H9 (cell line): ENCODE results near the gene DGCR2. TPM values are rescaled to one million over a fixed set of nuclear protein-coding genes. Genes with fewer than 3 reads are reported as not detected.

Source experiments
- DNase-seq: peaks from one replicate; pipeline ENCODE4 v3.0.0-alpha.2; 2017
- H2AFZ ChIP-seq: one replicate; pipeline ENCODE4 v1.6.1; 2013; ENCODE audit warnings: mild to moderate bottlenecking, low read length, control low read depth, moderate library complexity
- H2AK5ac ChIP-seq: 2 replicates; pipeline ENCODE4 v1.6.1; 2013; ENCODE audit warnings: low read length, control low read depth, mixed read lengths; ENCODE audit not compliant: insufficient read length
- H2BK120ac ChIP-seq: one replicate; pipeline ENCODE4 v1.6.1; 2013; ENCODE audit warnings: low read depth, mild to moderate bottlenecking, low read length, control low read depth, inconsistent platforms; ENCODE audit not compliant: poor library complexity, severe bottlenecking
- H2BK12ac ChIP-seq: 2 replicates; pipeline ENCODE4 v1.6.1; 2013; ENCODE audit warnings: low read length, control low read depth, mixed read lengths, low read depth; ENCODE audit not compliant: insufficient read length
- H2BK15ac ChIP-seq: 2 replicates; pipeline ENCODE4 v1.6.1; 2013; ENCODE audit warnings: low read depth, low read length, control low read depth
- H2BK20ac ChIP-seq: one replicate; pipeline ENCODE4 v1.6.1; 2013; ENCODE audit warnings: low read depth, mild to moderate bottlenecking, low read length, control low read depth, inconsistent platforms; ENCODE audit not compliant: poor library complexity, severe bottlenecking
- H2BK5ac ChIP-seq: 2 replicates; pipeline ENCODE4 v1.6.1; 2013; ENCODE audit warnings: low read length, control low read depth, mixed read lengths; ENCODE audit not compliant: insufficient read length
- H3K14ac ChIP-seq: 2 replicates; pipeline ENCODE4 v1.6.1; 2013; ENCODE audit warnings: low read length, control low read depth; ENCODE audit not compliant: insufficient read depth
- H3K18ac ChIP-seq: 2 replicates; pipeline ENCODE4 v1.6.1; 2013; ENCODE audit warnings: low read depth, mild to moderate bottlenecking, mixed read lengths, low read length, control low read depth; ENCODE audit not compliant: insufficient read length
- H3K23ac ChIP-seq: 2 replicates; pipeline ENCODE4 v1.6.1; 2013; ENCODE audit warnings: low read length, control low read depth, mixed read lengths, low read depth; ENCODE audit not compliant: insufficient read length
- H3K23me2 ChIP-seq: 2 replicates; pipeline ENCODE4 v1.6.1; 2013; ENCODE audit warnings: low read depth, mild to moderate bottlenecking, mixed read lengths, low read length, control low read depth; ENCODE audit not compliant: insufficient read length, poor library complexity, severe bottlenecking
- H3K27ac ChIP-seq: 2 replicates; pipeline ENCODE4 v1.5.1; 2013; ENCODE audit warnings: low read length, control low read depth, mixed read lengths, low read depth; ENCODE audit not compliant: insufficient read length
- H3K27me3 ChIP-seq: 2 replicates; pipeline ENCODE4 v1.6.1; 2013; ENCODE audit warnings: low read length, control low read depth, inconsistent platforms; ENCODE audit not compliant: insufficient read depth
- H3K4ac ChIP-seq: 2 replicates; pipeline ENCODE4 v1.6.1; 2013; ENCODE audit warnings: low read depth, mild to moderate bottlenecking, control low read depth, inconsistent platforms, low read length, moderate library complexity
- H3K4me1 ChIP-seq: 2 replicates; pipeline ENCODE4 v1.6.1; 2013; ENCODE audit warnings: low read length, control low read depth, inconsistent platforms; ENCODE audit not compliant: insufficient read depth
- H3K4me2 ChIP-seq: 2 replicates; pipeline ENCODE4 v1.6.1; 2013; ENCODE audit warnings: low read length, control low read depth, mixed read lengths; ENCODE audit not compliant: insufficient read length, insufficient read depth
- H3K56ac ChIP-seq: 2 replicates; pipeline ENCODE4 v1.6.1; 2013; ENCODE audit warnings: low read depth, mild to moderate bottlenecking, mixed read lengths, low read length, control low read depth; ENCODE audit not compliant: insufficient read length
- H3K79me1 ChIP-seq: 2 replicates; pipeline ENCODE4 v1.6.1; 2013; ENCODE audit warnings: low read depth, mild to moderate bottlenecking, moderate library complexity, low read length, control low read depth, inconsistent platforms; ENCODE audit not compliant: insufficient read depth, poor library complexity, severe bottlenecking
- H3K79me2 ChIP-seq: 2 replicates; pipeline ENCODE4 v1.6.1; 2013; ENCODE audit warnings: low read length, control low read depth, inconsistent platforms; ENCODE audit not compliant: insufficient read depth
- H3K9ac ChIP-seq: 2 replicates; pipeline ENCODE4 v1.6.1; 2013; ENCODE audit warnings: low read length, control low read depth, mixed read lengths; ENCODE audit not compliant: insufficient read length; ENCODE audit errors: extremely low read depth
- H3K9me3 ChIP-seq: one replicate; pipeline ENCODE4 v1.6.1; 2013; ENCODE audit warnings: low read depth, low read length, inconsistent platforms; ENCODE audit not compliant: control insufficient read depth
- H3T11ph ChIP-seq: one replicate; pipeline ENCODE4 v1.6.1; 2013; ENCODE audit warnings: mild to moderate bottlenecking, low read length, control low read depth, inconsistent platforms
- H4K20me1 ChIP-seq: one replicate; pipeline ENCODE4 v1.6.1; 2013; ENCODE audit not compliant: control insufficient read depth, insufficient read length, insufficient read depth
- H4K5ac ChIP-seq: 2 replicates; pipeline ENCODE4 v1.6.1; 2013; ENCODE audit warnings: low read depth, mild to moderate bottlenecking, mixed read lengths, low read length, control low read depth; ENCODE audit not compliant: insufficient read length
- H4K8ac ChIP-seq: replicated peaks from 2 replicates; pipeline ENCODE4 v1.6.1; 2013; ENCODE audit warnings: low read length, control low read depth, mixed read lengths, low read depth; ENCODE audit not compliant: insufficient read length
- H4K91ac ChIP-seq: 2 replicates; pipeline ENCODE4 v1.6.1; 2013; ENCODE audit warnings: low read depth, mild to moderate bottlenecking, moderate library complexity, mixed read lengths, low read length, control low read depth; ENCODE audit not compliant: insufficient read length
- H3K27ac Mint-ChIP-seq, 3 experiments: 2 replicates in 2 of 3; 3 replicates in 1 of 3; pipeline ENCODE4 v1.8.0; 2020 to 2021; ENCODE audit warnings: mixed read lengths in 3 of 3, mild to moderate bottlenecking in 1 of 3, moderate library complexity in 1 of 3
- H3K27me3 Mint-ChIP-seq: 2 replicates; pipeline ENCODE4 v1.8.0; 2021; ENCODE audit warnings: low read depth, mild to moderate bottlenecking, moderate library complexity, mixed read lengths
- H3K36me3 Mint-ChIP-seq, 3 experiments: 2 replicates in 2 of 3; 3 replicates in 1 of 3; pipeline ENCODE4 v1.8.0; 2020 to 2021; ENCODE audit warnings: low read depth in 3 of 3, mixed read lengths in 3 of 3; ENCODE audit not compliant: insufficient read depth in 1 of 3
- H3K4me1 Mint-ChIP-seq, 2 experiments: 2 replicates each; pipeline ENCODE4 v1.8.0; 2020; ENCODE audit warnings: mixed read lengths in 2 of 2
- H3K4me3 Mint-ChIP-seq, 2 experiments: 2 replicates in 1 of 2; 3 replicates in 1 of 2; pipeline ENCODE4 v1.8.0; 2020 to 2021; ENCODE audit warnings: mild to moderate bottlenecking in 2 of 2, mixed read lengths in 2 of 2, moderate library complexity in 1 of 2
- H3K9me3 Mint-ChIP-seq, 2 experiments: 2 replicates in 1 of 2; 3 replicates in 1 of 2; pipeline ENCODE4 v1.8.0; 2020; ENCODE audit warnings: mild to moderate bottlenecking in 2 of 2, mixed read lengths in 2 of 2, moderate library complexity in 1 of 2
- CTCF ChIP-seq: fragments of 200-600 bp; sonication (generic); conservative IDR thresholded peaks from 3 replicates; pipeline ENCODE4 v1.8.0; 2021; ENCODE audit warnings: antibody characterized with exemption, mild to moderate bottlenecking
- WGBS: extraction: QIAGEN DNeasy Blood & Tissue Kit; methylation state at CpG from one replicate; pipeline ENCODE4 v1.1.7; 2013; ENCODE audit warnings: missing lambda C conversion rate, low lambda C conversion rate, mixed read lengths; ENCODE audit not compliant: insufficient read length; ENCODE audit errors: extremely low coverage; 5-methylcytosine and 5-hydroxymethylcytosine counted together
- total RNA-seq: library from RNA; stranded (reverse); gene quantifications from 2 replicates; pipeline ENCODE4 v1.2.1, GENCODE V29; 2021

The DGCR2 gene
- total RNA-seq, 1 experiment from 2014 or later, result 47.2 TPM

GRCh38 chr22:19039796-19040280 is 82.4 kb downstream of the DGCR2 start:
- Histone ChIP-seq H2AK5ac (no peak overlapping the region), H3K79me2 (no peaks in the 10 kb centered on the region), H3K79me1 (no peaks in the 10 kb centered on the region), H4K8ac (no peak overlapping the region), H2BK20ac (no peak overlapping the region), H3K56ac (no peak overlapping the region), H2AFZ (no peak overlapping the region), H3K4me2 (no peak overlapping the region), H3K9me3 (no peaks in the 10 kb centered on the region), H2BK12ac (no peak overlapping the region), H2BK5ac (no peak overlapping the region), H3K4me1 (no peaks in the 10 kb centered on the region), H3K27me3 (no peaks in the 10 kb centered on the region), H3K14ac (no peak overlapping the region), H3K4ac (no peak overlapping the region), H2BK120ac (no peak overlapping the region), H3K18ac (no peak overlapping the region), H4K91ac (no peak overlapping the region), H3T11ph (no peak overlapping the region), H3K23me2 (no peaks in the 10 kb centered on the region), H3K23ac (no peak overlapping the region), H3K9ac (no peak overlapping the region), H2BK15ac (no peak overlapping the region), H4K5ac (no peak overlapping the region), H4K20me1 (no peaks in the 10 kb centered on the region), H3K27ac (no peak overlapping the region)
- Mint-ChIP-seq H3K27me3 (no peaks in the 10 kb centered on the region), H3K36me3 (peaks cover 7 to 41% (median 35%) of the 10 kb centered on the region in 3 experiments; a peak in 6 of 7 replicates), H3K9me3 (no peaks in the 10 kb centered on the region), H3K27ac (no peak overlapping the region; a peak in 1 of 7 replicates), H3K4me3 (no peak overlapping the region), H3K4me1 (peaks cover 4 to 9% of the 10 kb centered on the region in 2 experiments)
- DNase-seq, result peak; percentile 19
- whole genome bisulfite sequencing, result no CpG with 5 or more reads among the region's 6 CpGs
- no peak for TF ChIP-seq CTCF
